ENCODE data around the gene TNIP3.

Gene TNIP3

DNA sequence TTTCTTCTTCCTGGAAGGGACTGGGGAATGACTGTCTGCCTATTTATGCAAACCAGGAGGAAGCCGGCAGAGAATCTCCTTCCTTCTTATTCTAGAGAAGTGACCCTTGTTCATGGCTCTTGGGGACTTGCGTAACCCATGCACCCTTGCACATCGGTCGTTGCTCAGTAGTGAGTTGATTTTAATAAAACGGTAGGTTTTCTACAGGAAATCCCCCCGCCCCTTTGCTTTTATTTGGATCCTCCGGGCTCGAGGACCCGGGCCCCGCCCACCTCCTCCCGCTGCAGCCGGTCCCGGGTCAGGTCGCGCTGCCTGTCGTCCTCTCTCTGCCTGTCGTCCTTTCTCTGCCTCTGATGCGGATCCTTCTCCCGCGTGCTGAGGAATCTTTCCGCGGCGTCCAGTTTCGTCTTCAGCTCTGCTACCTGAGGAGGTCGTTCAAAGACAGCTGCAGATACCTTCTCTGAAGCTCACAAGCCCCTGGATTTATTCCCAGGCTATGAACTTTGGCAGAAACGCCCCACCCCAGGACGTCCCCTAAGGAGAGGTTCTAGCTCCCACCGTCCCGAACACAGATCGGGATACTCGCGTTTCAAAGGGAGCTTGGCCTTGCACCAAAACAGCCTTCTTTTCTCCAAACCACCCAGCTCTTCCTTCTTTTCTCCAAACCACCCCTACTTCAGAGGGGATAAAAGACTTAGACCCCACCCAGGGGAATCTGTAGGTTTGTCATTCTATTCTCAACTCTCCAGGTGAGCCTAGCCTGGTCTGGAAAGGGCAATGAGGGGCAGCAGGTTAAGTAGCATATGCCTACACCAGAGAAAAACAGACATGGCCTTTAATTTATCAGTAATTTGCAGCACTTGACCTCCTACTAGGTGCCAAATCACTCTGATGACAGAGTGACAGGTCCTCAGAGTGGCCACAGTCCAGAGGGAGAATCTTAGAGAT lies 7.0 kb downstream of the TNIP3 start:
- DNase-seq (ENCODE audit: low spot score), result no peak

DNA sequence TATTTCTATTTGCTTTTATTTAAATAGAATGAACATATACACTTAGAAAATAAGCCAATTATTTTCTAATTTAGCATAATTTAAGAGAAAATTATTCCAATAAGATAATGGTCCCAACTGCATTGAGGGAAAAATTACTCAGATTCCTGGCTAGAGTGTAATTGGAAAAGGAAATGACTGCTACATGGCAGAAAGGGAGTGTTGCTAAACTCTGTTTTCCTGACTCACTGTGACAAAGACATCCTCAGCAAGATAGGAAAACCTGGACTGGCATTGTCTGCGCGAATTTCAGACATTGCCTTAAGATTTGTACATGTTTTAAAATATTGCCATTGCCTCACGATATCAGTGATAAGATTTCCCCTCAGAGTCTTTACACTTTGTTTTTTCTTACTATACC lies 8.2 kb downstream of the TNIP3 start:
- TF ChIP-seq, protein P1, sequence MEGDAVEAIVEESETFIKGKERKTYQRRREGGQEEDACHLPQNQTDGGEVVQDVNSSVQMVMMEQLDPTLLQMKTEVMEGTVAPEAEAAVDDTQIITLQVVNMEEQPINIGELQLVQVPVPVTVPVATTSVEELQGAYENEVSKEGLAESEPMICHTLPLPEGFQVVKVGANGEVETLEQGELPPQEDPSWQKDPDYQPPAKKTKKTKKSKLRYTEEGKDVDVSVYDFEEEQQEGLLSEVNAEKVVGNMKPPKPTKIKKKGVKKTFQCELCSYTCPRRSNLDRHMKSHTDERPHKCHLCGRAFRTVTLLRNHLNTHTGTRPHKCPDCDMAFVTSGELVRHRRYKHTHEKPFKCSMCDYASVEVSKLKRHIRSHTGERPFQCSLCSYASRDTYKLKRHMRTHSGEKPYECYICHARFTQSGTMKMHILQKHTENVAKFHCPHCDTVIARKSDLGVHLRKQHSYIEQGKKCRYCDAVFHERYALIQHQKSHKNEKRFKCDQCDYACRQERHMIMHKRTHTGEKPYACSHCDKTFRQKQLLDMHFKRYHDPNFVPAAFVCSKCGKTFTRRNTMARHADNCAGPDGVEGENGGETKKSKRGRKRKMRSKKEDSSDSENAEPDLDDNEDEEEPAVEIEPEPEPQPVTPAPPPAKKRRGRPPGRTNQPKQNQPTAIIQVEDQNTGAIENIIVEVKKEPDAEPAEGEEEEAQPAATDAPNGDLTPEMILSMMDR (IDR thresholded peaks at IDR 0.05; ENCODE audit: extremely low read depth, missing control alignments), result no peak
- no peak for DNase-seq (ENCODE audit: low spot score)

More for the DNA sequence above, 7.0 kb downstream of the TNIP3 start:
- TF ChIP-seq, protein P1 (IDR thresholded peaks at IDR 0.05; ENCODE audit: extremely low read depth, missing control alignments), result no peak

DNA sequence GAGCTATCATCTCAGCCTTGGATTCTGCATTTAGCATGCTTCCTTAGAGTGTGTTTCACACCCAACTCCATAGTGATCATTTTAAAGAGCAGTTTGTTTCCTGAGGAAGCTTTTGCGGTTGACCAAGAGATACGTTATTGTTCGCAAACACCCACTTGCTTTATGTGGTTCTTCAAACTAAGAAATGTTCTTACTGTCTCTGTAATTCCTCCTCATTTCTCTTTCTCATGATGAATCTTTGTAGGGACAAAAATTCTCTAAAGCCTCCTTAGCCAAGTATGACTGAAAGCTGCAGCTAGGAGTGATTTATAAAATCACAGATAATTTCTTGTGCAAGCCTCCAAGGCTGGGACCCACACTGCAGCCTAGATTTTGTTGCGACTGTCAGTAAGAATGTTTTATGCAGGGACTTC lies 10.0 kb downstream of the TNIP3 start:
- peak; percentile 24 for DNase-seq (ENCODE audit: low spot score)
- TF ChIP-seq, protein P1 (IDR thresholded peaks at IDR 0.05; ENCODE audit: extremely low read depth, missing control alignments), result no peak

DNA sequence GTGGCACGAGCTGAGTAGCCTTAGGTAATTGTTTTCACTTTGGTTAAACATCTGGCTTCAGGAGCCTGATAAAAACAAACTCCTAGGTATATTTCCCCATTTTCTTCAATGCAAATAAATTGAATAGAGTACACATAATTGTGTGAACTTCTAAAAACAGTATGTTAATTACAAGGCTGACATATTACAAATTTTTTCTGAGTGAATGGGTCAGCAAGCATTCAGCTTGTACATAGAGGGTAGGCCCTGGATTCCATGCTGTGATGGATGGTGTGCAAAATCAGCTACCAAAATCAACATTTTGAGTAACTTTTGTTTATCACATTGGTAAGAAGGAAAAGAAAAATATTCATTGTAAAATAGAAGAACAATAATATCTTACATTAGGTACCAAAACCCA lies 12.2 kb downstream of the TNIP3 start:
- TF ChIP-seq, protein P1 (IDR thresholded peaks at IDR 0.05; ENCODE audit: extremely low read depth, missing control alignments), result no peak
- no peak for DNase-seq (ENCODE audit: low spot score)

DNA sequence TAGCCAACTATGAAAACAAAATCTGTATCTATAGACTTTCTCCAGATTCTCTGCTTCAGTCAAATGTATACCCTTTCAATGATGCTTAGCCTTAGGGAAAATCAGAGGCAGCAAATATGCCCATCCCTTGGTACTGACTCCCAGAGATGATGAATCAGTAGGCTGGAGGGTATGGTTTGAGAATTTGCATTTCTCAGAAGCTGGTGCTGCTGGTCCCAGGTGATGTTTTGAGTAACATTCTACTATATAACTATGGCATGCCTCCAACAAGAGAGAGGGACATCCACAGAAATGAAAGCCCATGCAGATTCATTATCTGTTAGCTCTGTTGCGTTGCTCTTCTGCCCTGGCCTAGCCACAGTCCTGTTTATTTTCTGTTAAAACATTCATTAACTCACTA lies 13.6 kb downstream of the TNIP3 start:
- TF ChIP-seq, protein P1 (IDR thresholded peaks at IDR 0.05; ENCODE audit: extremely low read depth, missing control alignments), result no peak

DNA sequence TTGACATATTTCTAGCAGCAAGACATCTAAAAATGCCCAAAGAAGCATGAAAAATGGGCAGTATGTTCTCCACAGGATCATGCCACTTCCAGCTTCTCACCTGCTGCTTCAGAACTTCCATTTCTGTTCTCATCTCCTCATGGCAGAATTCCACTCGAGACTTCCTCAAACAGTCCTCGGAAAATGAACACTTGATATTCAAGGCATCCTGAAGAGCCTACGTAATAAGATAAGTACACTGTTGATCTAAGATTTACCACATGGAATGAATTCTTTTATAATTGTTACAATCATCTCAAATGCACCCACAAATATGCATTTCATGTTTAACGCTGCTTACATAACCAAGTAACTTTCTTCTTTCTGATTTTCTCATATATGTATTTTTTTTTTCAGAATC lies 14.1 kb downstream of the TNIP3 start:
- no peak for DNase-seq (ENCODE audit: low spot score)
- TF ChIP-seq, protein P1 (IDR thresholded peaks at IDR 0.05; ENCODE audit: extremely low read depth, missing control alignments), result no peak

More for the DNA sequence above, 13.6 kb downstream of the TNIP3 start:
- no peak for DNase-seq (ENCODE audit: low spot score)

DNA sequence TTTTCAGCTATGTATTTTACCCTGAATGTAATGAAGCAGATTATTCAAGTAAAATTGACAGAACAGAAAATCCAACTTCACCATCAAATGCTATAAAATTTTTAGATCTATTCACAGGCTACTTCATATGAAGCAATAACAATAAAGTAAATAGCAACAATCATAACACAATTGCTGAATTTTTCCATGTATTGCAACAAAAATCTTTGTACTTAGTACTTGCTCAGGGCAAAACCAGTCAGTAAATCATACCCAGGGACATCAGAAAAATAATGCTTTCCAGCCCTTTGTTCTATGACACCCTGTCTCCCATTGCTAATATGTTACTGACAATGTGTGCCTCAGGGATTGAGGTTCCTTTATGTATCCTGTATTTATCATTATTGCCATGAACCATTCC lies 15.5 kb downstream of the TNIP3 start:
- TF ChIP-seq, protein P1 (IDR thresholded peaks at IDR 0.05; ENCODE audit: extremely low read depth, missing control alignments), result no peak
- no peak for DNase-seq (ENCODE audit: low spot score)

All from GM20000 (cell line).